NB4 (cell line): Measurements from ENCODE around the gene CHST9.
"Not testable (repeated sequence)": the region's sequence is repeated elsewhere in the genome, so short reads cannot be mapped to it uniquely, and the experiment has no call there.

ENCODE experiments used
- DNase-seq: peaks from one replicate; pipeline ENCODE4 v3.0.0; 2010; ENCODE audit warnings: low read depth
- H3K4me3 ChIP-seq: one replicate; pipeline ENCODE4 v1.5.1; 2011; ENCODE audit warnings: mild to moderate bottlenecking, low read depth, low read length, moderate library complexity
- CTCF ChIP-seq: IDR thresholded peaks from one replicate; pipeline ENCODE4 v1.5.1; 2012; ENCODE audit warnings: low read depth, low read length
- MAX ChIP-seq: IDR thresholded peaks from 2 replicates; pipeline ENCODE4 v1.6.1; 2011; ENCODE audit warnings: low read depth, low read length
- MYC ChIP-seq: IDR thresholded peaks from 2 replicates; pipeline ENCODE4 v1.6.1; 2011; ENCODE audit warnings: low read depth, low read length
- POLR2A ChIP-seq: IDR thresholded peaks from 2 replicates; pipeline ENCODE4 v1.6.1; 2011; ENCODE audit warnings: mild to moderate bottlenecking; ENCODE audit not compliant: insufficient read length; ENCODE audit errors: extremely low read depth

Gene CHST9

GRCh38 chr18:26989842-26990241, 195.3 kb downstream of the CHST9 start:
- no peak for DNase-seq
- H3K4me3 ChIP-seq = no peak overlapping the region
- TF ChIP-seq CTCF = no peak
- TF ChIP-seq MYC = no peak

- TF ChIP-seq MAX (no peak), CTCF (no peak), MYC (no peak), POLR2A (no peak)
- H3K4me3 ChIP-seq = no peak overlapping the region
- no peak for DNase-seq
Observed at GRCh38 chr18:26981360-26982082, 203.6 kb downstream of the CHST9 start.

- DNase-seq = peak; percentile 8
- TF ChIP-seq CTCF (no peak), MYC (no peak), POLR2A (no peak), MAX (no peak)
- H3K4me3 ChIP-seq = no peak overlapping the region
Observed at GRCh38 chr18:26978812-26979341, 206.2 kb downstream of the CHST9 start.

- DNase-seq = no peak
- H3K4me3 ChIP-seq = no peak overlapping the region
- TF ChIP-seq MYC (no peak), POLR2A (no peak), MAX (no peak), CTCF (no peak)
Observed at GRCh38 chr18:26977781-26978180, 207.3 kb downstream of the CHST9 start.

GRCh38 chr18:26976206-26976605, 208.9 kb downstream of the CHST9 start:
- no peak overlapping the region for H3K4me3 ChIP-seq
- TF ChIP-seq POLR2A = no peak
- TF ChIP-seq MYC = no peak
- TF ChIP-seq CTCF = no peak
- TF ChIP-seq MAX = no peak
- DNase-seq = no peak

- DNase-seq, H3K4me3 ChIP-seq: not testable (repeated sequence)
Observed at GRCh38 chr18:26972549-26972948, 212.6 kb downstream of the CHST9 start.
